K562 (cell line): Measurements from ENCODE around the gene DDAH2. TPM values are rescaled to one million over a fixed set of nuclear protein-coding genes. Genes with fewer than 3 reads are reported as not detected.

Experiments used
- CBX2 ChIP-seq: fragments of 200-600 bp; sonication (generic); IDR thresholded peaks from one replicate; pipeline ENCODE4 v1.6.1; 2012; ENCODE audit warnings: mild to moderate bottlenecking, low read length, inconsistent platforms; ENCODE audit not compliant: insufficient read depth, poor library complexity, severe bottlenecking
- CEBPG ChIP-seq, 3 experiments: fragments of 200-800 bp in 1 of 3; sonication (Bioruptor generic) in 1 of 3; sonication (generic) in 1 of 3; formaldehyde crosslinking in 1 of 3; IDR thresholded peaks in 2 of 3; conservative IDR thresholded peaks in 1 of 3; 2 replicates each; pipeline versions ENCODE4 v1.6.1 to v1.8.0; 2016 to 2022; ENCODE audit warnings: missing compliant biosample characterization in 2 of 3, missing genetic modification characterization in 2 of 3, mild to moderate bottlenecking in 1 of 3, missing genetic modification reagents in 1 of 3
- CREB5 ChIP-seq: fragments of 250-450 bp; sonication (Bioruptor Pico); IDR thresholded peaks from 2 replicates; pipeline ENCODE4 v1.5.0; 2020; ENCODE audit warnings: mild to moderate bottlenecking
- HEY1 ChIP-seq: fragments of 250-450 bp; sonication (Bioruptor Pico); IDR thresholded peaks from 2 replicates; pipeline ENCODE4 v1.5.0; 2020; ENCODE audit warnings: mild to moderate bottlenecking, moderate library complexity, borderline replicate concordance
- HMG20B ChIP-seq: fragments of 250-450 bp; sonication (Bioruptor Pico); IDR thresholded peaks from 2 replicates; pipeline ENCODE4 v1.5.0; 2021; ENCODE audit warnings: mild to moderate bottlenecking
- NFATC3 ChIP-seq: fragments of 450-650 bp; IDR thresholded peaks from 2 replicates; pipeline ENCODE4 v1.6.1; 2017; ENCODE audit warnings: mild to moderate bottlenecking
- SIRT6 ChIP-seq: IDR thresholded peaks from one replicate; pipeline ENCODE4 v1.6.1; 2012; ENCODE audit warnings: low read depth, mild to moderate bottlenecking, control low read depth, inconsistent platforms, low read length, moderate library complexity
- TCFL5 ChIP-seq: fragments of 250-450 bp; sonication (Bioruptor Pico); conservative IDR thresholded peaks from 2 replicates; pipeline ENCODE4 v1.6.1; 2021; ENCODE audit warnings: mild to moderate bottlenecking, moderate library complexity, matching md5 sums
- TRIM24 ChIP-seq, 2 experiments: fragments of 450-650 bp; IDR thresholded peaks; 2 replicates each; pipeline ENCODE4 v1.6.1; 2016
- YY1 ChIP-seq, 3 experiments: IDR thresholded peaks; 2 replicates each; pipeline ENCODE4 v1.6.1; 2011; ENCODE audit warnings: low read length in 2 of 3, mild to moderate bottlenecking in 2 of 3, moderate library complexity in 2 of 3, borderline replicate concordance in 1 of 3, control low read depth in 1 of 3, low read depth in 1 of 3; ENCODE audit not compliant: insufficient read depth in 3 of 3, insufficient replicate concordance in 2 of 3, control insufficient read depth in 1 of 3, insufficient read length in 1 of 3; ENCODE audit errors: extremely low read depth in 1 of 3
- ZBTB17 ChIP-seq: fragments of 450-650 bp; formaldehyde crosslinking; IDR thresholded peaks from 2 replicates; pipeline ENCODE4 v1.4.0; 2020; ENCODE audit warnings: mild to moderate bottlenecking
- ZNF316 ChIP-seq: fragments of 450-650 bp; IDR thresholded peaks from 2 replicates; pipeline ENCODE4 v1.6.1; 2016
- ZNF57 ChIP-seq: fragments of 450-650 bp; formaldehyde crosslinking; IDR thresholded peaks from 2 replicates; pipeline ENCODE4 v1.4.0; 2020; ENCODE audit warnings: mild to moderate bottlenecking, moderate library complexity
- ZNF75A ChIP-seq: fragments of 450-650 bp; formaldehyde crosslinking; IDR thresholded peaks from 2 replicates; pipeline ENCODE4 v1.4.0; 2020; ENCODE audit warnings: mild to moderate bottlenecking
- polyA plus RNA-seq, 8 experiments: library from polyadenylated mRNA; depleted of rRNA in 4 of 8; stranded (reverse) in 5 of 8; unstranded in 3 of 8; fragments of >200 nt; fragmentation: Nextera tagmentation in 2 of 8; fragmentation: Illumina TruSeq in 1 of 8; extraction: Ambion mirVana in 2 of 8; extraction: Trizol in 1 of 8; gene quantifications; 2 replicates each; pipeline versions ENCODE4 v1.2.1 to v1.2.3, GENCODE V29; 2011 to 2014; ENCODE audit warnings: inconsistent platforms in 1 of 8, missing spikeins in 1 of 8
- total RNA-seq, 7 experiments: library from RNA; depleted of rRNA in 6 of 7; stranded (reverse); fragments of >200 nt in 6 of 7; fragmentation: Illumina TruSeq in 2 of 7; extraction: Trizol in 2 of 7; gene quantifications; 2 replicates each; pipeline versions ENCODE4 v1.2.1 to v1.2.3, GENCODE V29; 2011 to 2021; ENCODE audit warnings: low replicate concordance in 1 of 7
- TF ChIP-seq, protein P1 (sequence below): fragments of 200-400 bp; formaldehyde crosslinking; IDR thresholded peaks from 2 replicates; pipeline ENCODE4 v1.6.1; 2017; ENCODE audit warnings: mild to moderate bottlenecking, low read depth, low read length, moderate library complexity
- TF ChIP-seq, protein P2 (sequence below): sonication (generic); formaldehyde crosslinking; IDR thresholded peaks from 2 replicates; pipeline ENCODE4 v1.8.0; 2022; ENCODE audit warnings: mild to moderate bottlenecking, missing genetic modification reagents
- TF ChIP-seq, protein P3 (sequence below): fragments of 450-650 bp; conservative IDR thresholded peaks from 2 replicates; pipeline ENCODE4 v1.6.1; 2016; ENCODE audit warnings: missing genetic modification characterization, low read depth, mild to moderate bottlenecking, missing compliant biosample characterization, moderate library complexity

Gene DDAH2
- total and polyA plus RNA-seq, 9 of the 15 experiments (the other 6 are each of a cell fraction or from before 2014, with no cell fraction given), result 1.8 to 45.4 (median 21.4) TPM

DNA sequence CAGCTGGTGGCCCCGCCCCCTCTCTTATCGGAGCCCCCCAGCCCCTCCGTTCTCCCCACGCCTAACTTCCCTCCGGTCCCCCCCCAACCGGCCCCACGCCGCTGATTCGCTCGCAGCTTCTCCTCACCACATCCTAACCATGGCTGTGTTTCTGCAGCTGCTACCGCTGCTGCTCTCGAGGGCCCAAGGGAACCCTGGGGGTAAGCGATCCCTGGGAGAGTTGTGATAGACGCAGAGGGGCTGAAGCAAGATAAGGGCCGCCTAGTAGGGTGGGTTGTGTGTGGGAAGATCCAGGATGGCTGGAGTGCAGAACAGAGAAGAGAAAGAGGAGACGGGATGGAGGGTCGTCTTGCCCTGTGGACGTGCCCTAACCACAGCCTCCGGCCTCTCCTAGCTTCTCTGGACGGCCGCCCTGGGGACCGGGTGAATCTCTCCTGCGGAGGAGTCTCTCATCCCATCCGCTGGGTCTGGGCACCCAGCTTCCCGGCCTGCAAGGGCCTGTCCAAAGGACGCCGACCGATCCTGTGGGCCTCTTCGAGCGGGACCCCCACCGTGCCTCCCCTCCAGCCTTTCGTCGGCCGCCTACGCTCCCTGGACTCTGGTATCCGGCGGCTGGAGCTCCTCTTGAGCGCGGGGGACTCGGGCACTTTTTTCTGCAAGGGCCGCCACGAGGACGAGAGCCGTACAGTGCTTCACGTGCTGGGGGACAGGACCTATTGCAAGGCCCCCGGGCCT, 5.7 kb downstream of the DDAH2 start, which contains the start of gene MPIG6B (continued):
- TF ChIP-seq, protein P1, sequence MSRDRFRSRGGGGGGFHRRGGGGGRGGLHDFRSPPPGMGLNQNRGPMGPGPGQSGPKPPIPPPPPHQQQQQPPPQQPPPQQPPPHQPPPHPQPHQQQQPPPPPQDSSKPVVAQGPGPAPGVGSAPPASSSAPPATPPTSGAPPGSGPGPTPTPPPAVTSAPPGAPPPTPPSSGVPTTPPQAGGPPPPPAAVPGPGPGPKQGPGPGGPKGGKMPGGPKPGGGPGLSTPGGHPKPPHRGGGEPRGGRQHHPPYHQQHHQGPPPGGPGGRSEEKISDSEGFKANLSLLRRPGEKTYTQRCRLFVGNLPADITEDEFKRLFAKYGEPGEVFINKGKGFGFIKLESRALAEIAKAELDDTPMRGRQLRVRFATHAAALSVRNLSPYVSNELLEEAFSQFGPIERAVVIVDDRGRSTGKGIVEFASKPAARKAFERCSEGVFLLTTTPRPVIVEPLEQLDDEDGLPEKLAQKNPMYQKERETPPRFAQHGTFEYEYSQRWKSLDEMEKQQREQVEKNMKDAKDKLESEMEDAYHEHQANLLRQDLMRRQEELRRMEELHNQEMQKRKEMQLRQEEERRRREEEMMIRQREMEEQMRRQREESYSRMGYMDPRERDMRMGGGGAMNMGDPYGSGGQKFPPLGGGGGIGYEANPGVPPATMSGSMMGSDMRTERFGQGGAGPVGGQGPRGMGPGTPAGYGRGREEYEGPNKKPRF, result no peak
- TF ChIP-seq ZNF75A, result no peak
- TF ChIP-seq NFATC3, result no peak
- no peak for TF ChIP-seq YY1 (IDR thresholded peaks at IDR 0.05; ENCODE audit: borderline replicate concordance in 1 of 3, control insufficient read depth in 1 of 3, extremely low read depth in 1 of 3, insufficient read depth in 3 of 3, insufficient read length in 1 of 3, insufficient replicate concordance in 2 of 3, low read depth in 1 of 3, low read length in 2 of 3)
- TF ChIP-seq TCFL5, result no peak
- TF ChIP-seq CREB5 (CRISPR knock-in tag), result no peak
- TF ChIP-seq CEBPG (CRISPR knock-in tag; IDR thresholded peaks at IDR 0.05), result 0 out of 2 replicates have a peak, but pooled peaks have one; percentile 14
- no peak for TF ChIP-seq CEBPG (tag; conservative IDR thresholded peaks at IDR 0.05 in 1 of 2, IDR thresholded peaks at IDR 0.05 in 1 of 2)
- no peak for TF ChIP-seq SIRT6
- TF ChIP-seq ZNF57 (CRISPR knock-in tag), result 0 out of 2 replicates have a peak, but pooled peaks have one; percentile 35
- no peak for TF ChIP-seq ZBTB17 (CRISPR knock-in tag)
- no peak for TF ChIP-seq HMG20B (CRISPR knock-in tag)
- TF ChIP-seq TRIM24 (IDR thresholded peaks at IDR 0.05), result no peak
- no peak for TF ChIP-seq ZNF316
- TF ChIP-seq, protein P2, sequence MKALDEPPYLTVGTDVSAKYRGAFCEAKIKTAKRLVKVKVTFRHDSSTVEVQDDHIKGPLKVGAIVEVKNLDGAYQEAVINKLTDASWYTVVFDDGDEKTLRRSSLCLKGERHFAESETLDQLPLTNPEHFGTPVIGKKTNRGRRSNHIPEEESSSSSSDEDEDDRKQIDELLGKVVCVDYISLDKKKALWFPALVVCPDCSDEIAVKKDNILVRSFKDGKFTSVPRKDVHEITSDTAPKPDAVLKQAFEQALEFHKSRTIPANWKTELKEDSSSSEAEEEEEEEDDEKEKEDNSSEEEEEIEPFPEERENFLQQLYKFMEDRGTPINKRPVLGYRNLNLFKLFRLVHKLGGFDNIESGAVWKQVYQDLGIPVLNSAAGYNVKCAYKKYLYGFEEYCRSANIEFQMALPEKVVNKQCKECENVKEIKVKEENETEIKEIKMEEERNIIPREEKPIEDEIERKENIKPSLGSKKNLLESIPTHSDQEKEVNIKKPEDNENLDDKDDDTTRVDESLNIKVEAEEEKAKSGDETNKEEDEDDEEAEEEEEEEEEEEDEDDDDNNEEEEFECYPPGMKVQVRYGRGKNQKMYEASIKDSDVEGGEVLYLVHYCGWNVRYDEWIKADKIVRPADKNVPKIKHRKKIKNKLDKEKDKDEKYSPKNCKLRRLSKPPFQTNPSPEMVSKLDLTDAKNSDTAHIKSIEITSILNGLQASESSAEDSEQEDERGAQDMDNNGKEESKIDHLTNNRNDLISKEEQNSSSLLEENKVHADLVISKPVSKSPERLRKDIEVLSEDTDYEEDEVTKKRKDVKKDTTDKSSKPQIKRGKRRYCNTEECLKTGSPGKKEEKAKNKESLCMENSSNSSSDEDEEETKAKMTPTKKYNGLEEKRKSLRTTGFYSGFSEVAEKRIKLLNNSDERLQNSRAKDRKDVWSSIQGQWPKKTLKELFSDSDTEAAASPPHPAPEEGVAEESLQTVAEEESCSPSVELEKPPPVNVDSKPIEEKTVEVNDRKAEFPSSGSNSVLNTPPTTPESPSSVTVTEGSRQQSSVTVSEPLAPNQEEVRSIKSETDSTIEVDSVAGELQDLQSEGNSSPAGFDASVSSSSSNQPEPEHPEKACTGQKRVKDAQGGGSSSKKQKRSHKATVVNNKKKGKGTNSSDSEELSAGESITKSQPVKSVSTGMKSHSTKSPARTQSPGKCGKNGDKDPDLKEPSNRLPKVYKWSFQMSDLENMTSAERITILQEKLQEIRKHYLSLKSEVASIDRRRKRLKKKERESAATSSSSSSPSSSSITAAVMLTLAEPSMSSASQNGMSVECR (CRISPR knock-in tag), result no peak
- TF ChIP-seq HEY1 (CRISPR knock-in tag), result no peak
- TF ChIP-seq CBX2, result no peak
- TF ChIP-seq, protein P3, sequence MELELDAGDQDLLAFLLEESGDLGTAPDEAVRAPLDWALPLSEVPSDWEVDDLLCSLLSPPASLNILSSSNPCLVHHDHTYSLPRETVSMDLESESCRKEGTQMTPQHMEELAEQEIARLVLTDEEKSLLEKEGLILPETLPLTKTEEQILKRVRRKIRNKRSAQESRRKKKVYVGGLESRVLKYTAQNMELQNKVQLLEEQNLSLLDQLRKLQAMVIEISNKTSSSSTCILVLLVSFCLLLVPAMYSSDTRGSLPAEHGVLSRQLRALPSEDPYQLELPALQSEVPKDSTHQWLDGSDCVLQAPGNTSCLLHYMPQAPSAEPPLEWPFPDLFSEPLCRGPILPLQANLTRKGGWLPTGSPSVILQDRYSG (tag), result no peak
